NCI-H2196 (cell line): ENCODE results near the gene MUCL3.
"Not testable (repeated sequence)": the region's sequence is repeated elsewhere in the genome, so short reads cannot be mapped to it uniquely, and the experiment has no call there.

Experiments
- DNase-seq: peaks from one replicate; lab custom pipeline; 2025; ENCODE audit not compliant: unreplicated experiment; lab: John Stamatoyannopoulos, UW

Gene MUCL3

GRCh38 chr6:30974490-30975252 is 33.9 kb downstream of the MUCL3 start:
- no peak for DNase-seq

GRCh38 chr6:30979141-30979540 is 38.4 kb downstream of the MUCL3 start:
- DNase-seq = no peak

- DNase-seq = no peak
Observed at GRCh38 chr6:30979690-30980089, 38.9 kb downstream of the MUCL3 start.

- DNase-seq = no peak
Observed at GRCh38 chr6:30981942-30982772, 41.4 kb downstream of the MUCL3 start.

GRCh38 chr6:30983439-30983838 is 42.7 kb downstream of the MUCL3 start, which contains the start of gene MUC21:
TSS of gene MUC21 (plus strand) at chr6:30983718. CDS start at chr6:30983959, 241 bp downstream.
- DNase-seq = peak; percentile 13

- no peak for DNase-seq
Observed at GRCh38 chr6:30985490-30985889, 44.7 kb downstream of the MUCL3 start.

- DNase-seq = no peak
Observed at GRCh38 chr6:30987304-30987703, 46.5 kb downstream of the MUCL3 start.

GRCh38 chr6:30988209-30988825 is 47.5 kb downstream of the MUCL3 start:
- DNase-seq = no peak

- peak; percentile 7 for DNase-seq
Observed at GRCh38 chr6:30990422-30991086, 49.8 kb downstream of the MUCL3 start.

GRCh38 chr6:30991891-30992290 is 51.1 kb downstream of the MUCL3 start:
- no peak for DNase-seq

- DNase-seq = no peak
Observed at GRCh38 chr6:30997301-30997700, 56.5 kb downstream of the MUCL3 start.

GRCh38 chr6:30998785-30999184 is 58.0 kb downstream of the MUCL3 start:
- DNase-seq = no peak

GRCh38 chr6:31000067-31000860 is 59.5 kb downstream of the MUCL3 start:
- DNase-seq = not testable (repeated sequence)

GRCh38 chr6:31001281-31001888 is 60.6 kb downstream of the MUCL3 start:
- no peak for DNase-seq

GRCh38 chr6:31002471-31002870 is 61.7 kb downstream of the MUCL3 start:
- DNase-seq = no peak
